Dendritic cell treated with granulocyte-macrophage colony-stimulating factor and Interleukin-4, amounts not matched to agents 40 ng/mL and 50 ng/mL, for 4 days (primary cell): Measurements from ENCODE around the gene ARHGAP26.
A peak's percentile ranks its signal among the peaks of the same experiment; 100 is the strongest.

Experiments used
- H3K27ac Mint-ChIP-seq: one replicate; pipeline ENCODE4 v1.8.0; 2022; ENCODE audit warnings: mild to moderate bottlenecking, mixed read lengths
- H3K27me3 Mint-ChIP-seq: one replicate; pipeline ENCODE4 v1.8.0; 2022; ENCODE audit warnings: mild to moderate bottlenecking, mixed read lengths
- H3K36me3 Mint-ChIP-seq: one replicate; pipeline ENCODE4 v1.8.0; 2022; ENCODE audit warnings: low read depth, mixed read lengths
- H3K4me1 Mint-ChIP-seq: one replicate; pipeline ENCODE4 v1.8.0; 2022; ENCODE audit warnings: low read depth, mixed read lengths
- H3K4me3 Mint-ChIP-seq: one replicate; pipeline ENCODE4 v1.8.0; 2022; ENCODE audit warnings: mild to moderate bottlenecking, moderate library complexity, mixed read lengths
- H3K9me3 Mint-ChIP-seq: one replicate; pipeline ENCODE4 v1.8.0; 2022; ENCODE audit warnings: mixed read lengths
- intact Hi-C: fragments of 100-400 bp; cut with micrococcal nuclease; formaldehyde crosslinking; loops from one replicate; pipeline ENCODE4 v1.15.0; 2022

The ARHGAP26 gene

GRCh38 chr5:142758796-142759145 is 11.4 kb upstream of the ARHGAP26 start:
- H3K27ac Mint-ChIP-seq: peak overlapping the region; percentile 67
- H3K4me1 Mint-ChIP-seq: peaks cover 48% of the 10 kb centered on the region
- intact Hi-C loops: loop anchor here (5.0 kb wide), 1 partner anchor 36 kb away; no protein-coding TSS in a partner anchor
- H3K27me3 Mint-ChIP-seq: peaks cover 6% of the 10 kb centered on the region
- H3K9me3 Mint-ChIP-seq: no peaks in the 10 kb centered on the region
- H3K4me3 Mint-ChIP-seq: no peak overlapping the region
- no peaks in the 10 kb centered on the region for H3K36me3 Mint-ChIP-seq

- no peaks in the 10 kb centered on the region for H3K9me3 Mint-ChIP-seq
- intact Hi-C loops: no loop called here
Observed at GRCh38 chr5:142763701-142764100, 6.5 kb upstream of the ARHGAP26 start.

GRCh38 chr5:142767178-142767577 is 3.0 kb upstream of the ARHGAP26 start:
- no peak overlapping the region for H3K4me3 Mint-ChIP-seq
- H3K27ac Mint-ChIP-seq: no peak overlapping the region
- no peaks in the 10 kb centered on the region for H3K9me3 Mint-ChIP-seq
- H3K36me3 Mint-ChIP-seq: peaks cover 19% of the 10 kb centered on the region
- intact Hi-C loops: no loop called here
- no peaks in the 10 kb centered on the region for H3K27me3 Mint-ChIP-seq
- H3K4me1 Mint-ChIP-seq: peaks cover 44% of the 10 kb centered on the region

More at GRCh38 chr5:142763701-142764100, 6.5 kb upstream of the ARHGAP26 start:
- Mint-ChIP-seq H3K4me3 (no peak overlapping the region), H3K27me3 (no peaks in the 10 kb centered on the region), H3K36me3 (no peaks in the 10 kb centered on the region), H3K27ac (no peak overlapping the region), H3K4me1 (peaks cover 34% of the 10 kb centered on the region)

GRCh38 chr5:142767911-142768310 is 2.3 kb upstream of the ARHGAP26 start:
- Mint-ChIP-seq H3K27me3 (no peaks in the 10 kb centered on the region), H3K4me3 (no peak overlapping the region), H3K9me3 (no peaks in the 10 kb centered on the region), H3K4me1 (peaks cover 44% of the 10 kb centered on the region), H3K27ac (no peak overlapping the region), H3K36me3 (peaks cover 19% of the 10 kb centered on the region)
- intact Hi-C loops: no loop called here

- Mint-ChIP-seq H3K27ac (peak overlapping the region; percentile 94), H3K9me3 (no peaks in the 10 kb centered on the region), H3K4me3 (peak overlapping the region; percentile 98), H3K4me1 (peaks cover 53% of the 10 kb centered on the region), H3K27me3 (no peaks in the 10 kb centered on the region), H3K36me3 (peaks cover 19% of the 10 kb centered on the region)
- intact Hi-C loops: no loop called here
Observed at GRCh38 chr5:142769251-142769792, 855 bp upstream of the ARHGAP26 start.

- peaks cover 53% of the 10 kb centered on the region for H3K4me1 Mint-ChIP-seq
- H3K4me3 Mint-ChIP-seq: peak overlapping the region; percentile 98
- intact Hi-C loops: loop anchor here (2.0 to 5.0 kb wide), 2 partner anchors 28 to 46 kb away; no protein-coding TSS in a partner anchor
- H3K9me3 Mint-ChIP-seq: no peaks in the 10 kb centered on the region
- H3K27ac Mint-ChIP-seq: peak overlapping the region; percentile 94
- H3K27me3 Mint-ChIP-seq: no peaks in the 10 kb centered on the region
- peaks cover 19% of the 10 kb centered on the region for H3K36me3 Mint-ChIP-seq
Observed at GRCh38 chr5:142770650-142771609, 753 bp downstream of the ARHGAP26 start.

- Mint-ChIP-seq H3K4me1 (peaks cover 55% of the 10 kb centered on the region), H3K4me3 (peak overlapping the region; percentile 98), H3K9me3 (no peaks in the 10 kb centered on the region), H3K27ac (peak overlapping the region; percentile 94), H3K36me3 (peaks cover 19% of the 10 kb centered on the region), H3K27me3 (no peaks in the 10 kb centered on the region)
- intact Hi-C loops: loop anchor here (2.0 to 5.0 kb wide), 3 partner anchors 27 to 95 kb away; no protein-coding TSS in a partner anchor
Observed at GRCh38 chr5:142771666-142772065, 1.5 kb downstream of the ARHGAP26 start.

- H3K4me3 Mint-ChIP-seq: peak overlapping the region; percentile 98
Observed at GRCh38 chr5:142772446-142773293, 2.5 kb downstream of the ARHGAP26 start.

GRCh38 chr5:142777099-142777498 is 6.9 kb downstream of the ARHGAP26 start:
- no peaks in the 10 kb centered on the region for H3K27me3 Mint-ChIP-seq
- intact Hi-C loops: no loop called here
- peak overlapping the region; percentile 66 for H3K27ac Mint-ChIP-seq
- no peaks in the 10 kb centered on the region for H3K9me3 Mint-ChIP-seq
- peaks cover 76% of the 10 kb centered on the region for H3K4me1 Mint-ChIP-seq
- H3K36me3 Mint-ChIP-seq: peaks cover 6% of the 10 kb centered on the region
- no peak overlapping the region for H3K4me3 Mint-ChIP-seq

More at GRCh38 chr5:142772446-142773293, 2.5 kb downstream of the ARHGAP26 start:
- Mint-ChIP-seq H3K36me3 (peaks cover 19% of the 10 kb centered on the region), H3K27me3 (no peaks in the 10 kb centered on the region), H3K4me1 (peaks cover 62% of the 10 kb centered on the region), H3K9me3 (no peaks in the 10 kb centered on the region), H3K27ac (peak overlapping the region; percentile 94)
- intact Hi-C loops: loop anchor here (2.0 to 5.0 kb wide), 2 partner anchors 45 to 94 kb away; no protein-coding TSS in a partner anchor

- H3K27ac Mint-ChIP-seq: peak overlapping the region; percentile 66
- peaks cover 11% of the 10 kb centered on the region for H3K36me3 Mint-ChIP-seq
- H3K4me3 Mint-ChIP-seq: no peak overlapping the region
- intact Hi-C loops: no loop called here
- no peaks in the 10 kb centered on the region for H3K27me3 Mint-ChIP-seq
- no peaks in the 10 kb centered on the region for H3K9me3 Mint-ChIP-seq
- H3K4me1 Mint-ChIP-seq: peaks cover 76% of the 10 kb centered on the region
Observed at GRCh38 chr5:142777850-142778249, 7.7 kb downstream of the ARHGAP26 start.

- Mint-ChIP-seq H3K27ac (peak overlapping the region; percentile 65), H3K4me3 (no peak overlapping the region), H3K27me3 (no peaks in the 10 kb centered on the region), H3K9me3 (no peaks in the 10 kb centered on the region), H3K36me3 (peaks cover 11% of the 10 kb centered on the region), H3K4me1 (peaks cover 80% of the 10 kb centered on the region)
- intact Hi-C loops: no loop called here
Observed at GRCh38 chr5:142779163-142779840, 9.1 kb downstream of the ARHGAP26 start.

- peak overlapping the region; percentile 21 for H3K27ac Mint-ChIP-seq
- intact Hi-C loops: no loop called here
- H3K36me3 Mint-ChIP-seq: peaks cover 26% of the 10 kb centered on the region
- no peak overlapping the region for H3K4me3 Mint-ChIP-seq
- no peaks in the 10 kb centered on the region for H3K27me3 Mint-ChIP-seq
- no peaks in the 10 kb centered on the region for H3K9me3 Mint-ChIP-seq
- peaks cover 90% of the 10 kb centered on the region for H3K4me1 Mint-ChIP-seq
Observed at GRCh38 chr5:142780871-142781270, 10.7 kb downstream of the ARHGAP26 start.

GRCh38 chr5:142782976-142783530 is 12.9 kb downstream of the ARHGAP26 start:
- H3K27me3 Mint-ChIP-seq: no peaks in the 10 kb centered on the region
- H3K4me1 Mint-ChIP-seq: peaks cover 78% of the 10 kb centered on the region
- H3K36me3 Mint-ChIP-seq: peaks cover 27% of the 10 kb centered on the region
- intact Hi-C loops: no loop called here
- H3K27ac Mint-ChIP-seq: peak overlapping the region; percentile 89
- no peak overlapping the region for H3K4me3 Mint-ChIP-seq
- no peaks in the 10 kb centered on the region for H3K9me3 Mint-ChIP-seq
